Measurements from ENCODE around the gene TAS1R3.

DNA sequence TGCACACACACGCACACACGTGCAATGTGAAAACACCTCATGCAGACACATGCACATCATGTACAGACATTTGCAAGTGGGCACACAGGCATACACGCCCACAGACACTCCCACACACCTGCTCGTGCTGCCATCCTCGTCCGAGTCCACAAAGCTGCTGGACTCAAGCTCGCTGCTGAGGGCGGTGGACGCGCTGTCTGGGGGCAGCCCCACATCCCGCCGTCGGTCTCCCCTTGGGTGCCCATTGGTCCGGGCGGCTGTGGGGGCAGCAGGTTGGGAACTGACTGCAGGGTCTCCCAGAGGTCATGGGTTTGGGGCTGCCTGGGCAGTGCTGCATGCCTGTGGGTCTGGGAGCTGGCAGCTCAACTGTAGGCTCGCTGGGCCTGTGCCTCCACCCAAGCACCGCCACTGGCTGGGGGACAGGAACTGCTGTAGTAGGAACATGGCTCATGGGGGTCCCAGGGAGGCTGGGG, 10.5 kb downstream of the TAS1R3 start:
- TF ChIP-seq, protein P1, sequence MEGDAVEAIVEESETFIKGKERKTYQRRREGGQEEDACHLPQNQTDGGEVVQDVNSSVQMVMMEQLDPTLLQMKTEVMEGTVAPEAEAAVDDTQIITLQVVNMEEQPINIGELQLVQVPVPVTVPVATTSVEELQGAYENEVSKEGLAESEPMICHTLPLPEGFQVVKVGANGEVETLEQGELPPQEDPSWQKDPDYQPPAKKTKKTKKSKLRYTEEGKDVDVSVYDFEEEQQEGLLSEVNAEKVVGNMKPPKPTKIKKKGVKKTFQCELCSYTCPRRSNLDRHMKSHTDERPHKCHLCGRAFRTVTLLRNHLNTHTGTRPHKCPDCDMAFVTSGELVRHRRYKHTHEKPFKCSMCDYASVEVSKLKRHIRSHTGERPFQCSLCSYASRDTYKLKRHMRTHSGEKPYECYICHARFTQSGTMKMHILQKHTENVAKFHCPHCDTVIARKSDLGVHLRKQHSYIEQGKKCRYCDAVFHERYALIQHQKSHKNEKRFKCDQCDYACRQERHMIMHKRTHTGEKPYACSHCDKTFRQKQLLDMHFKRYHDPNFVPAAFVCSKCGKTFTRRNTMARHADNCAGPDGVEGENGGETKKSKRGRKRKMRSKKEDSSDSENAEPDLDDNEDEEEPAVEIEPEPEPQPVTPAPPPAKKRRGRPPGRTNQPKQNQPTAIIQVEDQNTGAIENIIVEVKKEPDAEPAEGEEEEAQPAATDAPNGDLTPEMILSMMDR (IDR thresholded peaks at IDR 0.05; ENCODE audit: low read depth, low read length, poor library complexity, severe bottlenecking), result no peak
- no peak for TF ChIP-seq EZH2phosphoT487 (IDR thresholded peaks at IDR 0.05; ENCODE audit: borderline replicate concordance, low read length)

Measured in DOHH2 (cell line).